Stimulated activated CD4-positive, alpha-beta T cell treated with anti-CD3 and anti-CD28 coated beads, Interleukin-1b, Interleukin-23, amount 100 ng/mL, for 48 hours (primary cell): ENCODE data around the gene DEPDC5.
"Not testable (repeated sequence)": the region's sequence is repeated elsewhere in the genome, so short reads cannot be mapped to it uniquely, and the experiment has no call there.

ENCODE experiments used
- DNase-seq: peaks from one replicate; pipeline ENCODE4 v3.0.0-alpha.2; 2020

The DEPDC5 gene

DNA sequence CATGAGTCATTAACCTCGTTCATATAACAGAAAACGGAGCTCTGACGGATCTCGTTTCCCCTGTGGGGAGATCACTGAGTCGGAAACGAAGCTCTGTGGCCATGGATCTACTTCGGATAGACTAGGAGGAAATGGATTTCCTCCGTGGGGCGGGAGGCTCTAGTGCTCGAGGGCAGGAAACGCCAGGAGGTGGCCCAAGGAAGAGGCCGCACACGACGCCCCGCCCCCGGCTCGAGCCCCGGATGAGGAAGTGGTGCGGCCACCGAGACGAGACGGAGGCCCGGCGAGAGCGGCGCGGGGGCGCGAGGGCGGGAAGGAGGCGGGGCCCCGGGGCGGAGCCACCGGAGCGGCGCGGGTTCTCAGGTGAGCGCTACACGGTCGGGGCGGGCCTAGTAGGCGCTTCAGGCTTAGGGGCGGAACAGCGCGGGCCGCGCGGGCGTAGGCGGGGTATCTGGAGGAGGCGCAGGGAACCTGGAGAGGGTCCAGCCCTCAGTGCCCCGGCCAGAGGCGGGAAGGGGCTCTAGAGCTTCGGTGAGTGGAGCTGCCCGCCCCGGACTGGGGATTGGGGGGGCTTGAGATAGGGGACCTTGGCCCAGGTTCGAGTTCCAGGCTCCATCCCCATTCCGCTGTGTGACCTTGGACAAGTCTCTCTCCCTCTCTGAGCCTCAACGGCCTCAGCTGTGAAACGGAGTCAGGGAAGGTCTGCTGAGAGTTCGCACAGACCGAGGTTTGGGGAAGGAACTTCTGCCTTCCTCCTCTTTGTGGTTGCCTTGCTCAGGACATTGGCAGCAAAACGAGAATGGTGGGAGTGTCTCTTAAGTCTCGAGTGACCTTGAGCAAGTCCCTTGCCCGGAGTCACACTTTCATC is at the start of gene DEPDC5:
TSS of gene DEPDC5 (plus strand) at position 386 of the 868 bp plus-strand sequence. CDS start 903 bp downstream, outside the sequence.
- peak; percentile 95 for DNase-seq

DNA sequence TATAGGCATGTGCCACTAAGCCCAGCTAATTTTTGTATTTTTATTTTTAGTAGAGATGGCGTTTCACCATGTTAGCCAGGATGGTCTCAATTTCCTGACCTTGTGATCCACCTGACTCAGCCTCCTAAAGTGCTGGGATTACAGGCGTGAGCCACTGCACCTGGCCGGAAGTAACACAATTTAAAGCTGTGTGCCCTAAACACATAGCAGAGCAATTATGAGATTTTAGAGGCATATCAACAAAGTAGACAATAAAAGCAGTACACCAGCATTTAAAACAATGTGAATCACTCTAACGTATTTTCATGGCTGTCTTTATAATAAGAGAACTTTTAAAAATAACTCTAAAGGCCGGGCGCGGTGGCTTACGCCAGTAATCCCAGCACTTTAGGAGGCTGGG is 46.3 kb upstream of the DEPDC5 start:
- no peak for DNase-seq

DNA sequence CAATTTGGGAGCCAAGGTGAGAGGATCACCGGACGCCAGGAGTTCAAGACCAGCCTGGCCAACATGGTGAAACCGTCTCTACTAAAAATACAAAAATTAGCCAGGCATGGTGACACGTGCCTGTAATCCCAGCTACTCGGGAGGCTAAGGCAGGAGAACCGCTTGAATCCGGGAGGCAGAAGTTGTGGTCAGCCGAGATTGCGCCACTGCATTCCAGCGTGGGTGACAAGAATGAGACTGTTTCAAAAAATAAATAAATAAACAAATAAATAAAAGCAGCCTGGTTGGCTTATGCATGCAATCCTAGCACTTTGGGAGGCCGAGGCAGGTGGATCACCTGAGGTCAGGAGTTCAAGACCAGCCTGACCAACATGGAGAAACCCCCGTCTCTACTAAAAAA is 42.6 kb upstream of the DEPDC5 start:
- DNase-seq, result not testable (repeated sequence)

DNA sequence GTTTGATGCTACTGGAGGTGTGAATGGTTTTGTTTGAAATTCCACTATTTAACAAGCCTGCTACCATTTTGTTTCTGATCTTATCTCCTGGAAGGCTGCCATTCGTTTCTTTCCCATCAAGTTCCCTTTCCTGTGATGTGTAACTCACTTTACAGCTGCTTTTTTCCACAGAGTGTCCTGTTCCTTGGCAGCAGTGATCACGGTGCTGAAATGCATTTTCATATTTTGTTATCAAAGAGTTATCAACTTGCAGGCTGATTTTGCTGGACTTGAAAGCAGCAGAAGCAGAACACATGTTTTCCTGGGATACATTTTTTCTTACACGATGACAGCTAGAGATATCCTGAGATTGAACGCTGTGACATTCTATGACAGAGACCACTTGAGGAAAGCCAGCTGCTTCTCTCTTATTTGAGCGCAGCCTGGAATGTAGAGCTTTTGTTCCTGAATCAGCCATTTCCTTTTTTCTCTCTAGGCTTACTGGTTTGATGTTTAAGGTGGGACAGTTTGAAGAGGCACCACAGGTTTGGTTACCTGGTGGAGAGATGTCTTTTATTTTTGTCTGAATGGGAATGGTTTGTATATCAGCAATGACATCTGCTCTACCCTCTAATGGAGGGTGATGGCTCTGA is 38.6 kb upstream of the DEPDC5 start:
- no peak for DNase-seq

DNA sequence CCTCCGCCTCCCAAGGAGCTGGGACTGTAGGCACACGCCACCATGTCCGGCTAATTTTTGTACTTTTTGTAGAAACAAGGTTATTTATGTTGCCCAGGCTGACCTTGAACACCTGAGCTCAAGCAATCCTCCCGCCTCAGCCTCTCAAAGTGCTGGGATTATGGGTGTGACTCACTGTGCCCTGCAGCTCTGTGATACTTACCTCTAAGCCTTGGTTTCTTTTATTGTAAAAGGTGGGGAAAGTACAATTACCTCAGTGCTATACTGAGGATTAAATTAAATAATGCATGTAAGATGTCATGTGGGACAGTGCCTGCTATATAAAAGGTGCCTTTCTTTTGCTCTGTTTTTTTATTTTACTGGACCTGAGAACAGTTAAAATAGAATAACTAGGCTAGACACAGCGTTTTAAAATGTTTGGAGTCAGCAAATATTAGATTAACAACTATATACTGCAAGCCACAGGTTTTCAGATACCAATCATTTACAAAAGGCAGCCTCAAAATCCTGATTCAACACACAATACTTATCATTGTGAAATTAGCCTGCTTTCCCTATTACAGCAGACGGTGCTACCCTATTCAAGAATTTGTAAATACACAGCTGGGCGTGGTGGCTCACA is 33.9 kb upstream of the DEPDC5 start:
- no peak for DNase-seq

DNA sequence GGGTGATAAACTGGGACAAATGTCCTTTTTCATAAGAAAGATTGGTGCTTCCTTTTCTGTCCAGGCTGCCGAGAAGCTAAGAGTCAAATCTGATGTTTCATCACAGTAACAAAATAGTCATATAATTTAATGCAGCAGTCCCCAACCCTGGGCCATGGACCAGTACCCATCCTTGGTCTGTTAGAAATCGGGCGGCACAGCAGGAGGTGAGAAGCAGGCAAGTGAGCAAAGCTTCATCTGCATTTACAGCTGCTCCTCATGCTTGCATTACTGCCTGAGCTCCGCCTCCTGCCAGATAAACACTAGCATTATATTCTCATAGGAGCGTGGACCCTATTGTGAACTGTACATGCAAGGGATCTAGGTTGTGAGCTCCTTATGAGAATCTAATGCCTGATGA is 30.1 kb upstream of the DEPDC5 start:
- DNase-seq, result no peak

DNA sequence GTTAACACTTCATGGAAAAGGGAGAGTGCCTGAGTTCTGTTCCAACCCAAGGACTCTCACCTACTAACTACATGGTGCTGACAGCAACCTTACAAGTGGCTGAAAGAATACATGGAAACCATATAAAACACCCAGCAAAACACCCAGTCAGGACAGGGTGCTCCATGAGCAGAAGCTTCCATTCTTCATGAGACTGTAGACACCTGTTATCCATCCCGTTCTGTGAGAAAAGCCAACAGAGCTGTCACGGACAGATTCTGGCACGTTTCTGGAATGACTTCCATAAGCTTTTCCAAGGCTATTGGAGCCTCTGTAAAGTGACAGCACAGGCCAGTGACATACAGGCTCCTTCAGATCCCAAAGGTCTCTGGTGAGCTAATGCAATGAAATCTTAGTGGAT is 27.1 kb upstream of the DEPDC5 start:
- no peak for DNase-seq

DNA sequence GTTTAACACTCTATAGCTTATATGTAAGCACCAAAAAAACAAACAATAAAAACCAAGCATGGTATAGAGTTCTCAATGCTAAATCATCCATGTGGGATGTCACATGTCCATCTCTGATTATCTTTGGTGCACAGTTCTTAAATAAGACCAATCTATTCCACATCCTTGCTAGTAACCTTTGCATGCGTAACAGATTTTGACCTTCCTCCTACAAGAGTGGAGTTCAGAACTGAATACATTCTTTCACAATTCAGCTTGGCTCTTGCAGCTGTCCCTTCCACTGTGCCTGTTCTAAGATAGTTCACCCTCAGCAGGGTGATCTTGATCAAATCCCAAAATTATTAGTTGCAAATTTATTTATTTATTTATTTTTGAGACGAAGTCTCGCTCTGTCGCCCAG is 25.0 kb upstream of the DEPDC5 start:
- DNase-seq, result no peak

DNA sequence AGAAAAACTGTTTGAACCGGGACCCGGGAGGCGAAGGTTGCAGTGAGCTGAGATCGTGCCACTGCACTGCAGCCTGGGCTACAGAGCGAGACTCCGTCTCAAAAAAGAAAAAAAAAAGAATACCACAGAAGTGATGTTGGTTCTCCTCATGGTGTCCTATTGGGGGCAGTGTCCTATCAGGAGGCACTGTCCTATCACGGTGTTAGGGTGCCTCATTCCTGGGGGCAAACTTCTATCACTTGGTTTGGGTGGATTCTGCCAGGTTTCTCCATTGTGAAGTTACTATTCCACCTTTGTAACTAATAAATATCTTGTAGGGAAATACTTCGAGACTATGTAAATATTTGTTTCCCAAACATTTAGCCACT is 23.5 kb upstream of the DEPDC5 start:
- DNase-seq, result no peak

DNA sequence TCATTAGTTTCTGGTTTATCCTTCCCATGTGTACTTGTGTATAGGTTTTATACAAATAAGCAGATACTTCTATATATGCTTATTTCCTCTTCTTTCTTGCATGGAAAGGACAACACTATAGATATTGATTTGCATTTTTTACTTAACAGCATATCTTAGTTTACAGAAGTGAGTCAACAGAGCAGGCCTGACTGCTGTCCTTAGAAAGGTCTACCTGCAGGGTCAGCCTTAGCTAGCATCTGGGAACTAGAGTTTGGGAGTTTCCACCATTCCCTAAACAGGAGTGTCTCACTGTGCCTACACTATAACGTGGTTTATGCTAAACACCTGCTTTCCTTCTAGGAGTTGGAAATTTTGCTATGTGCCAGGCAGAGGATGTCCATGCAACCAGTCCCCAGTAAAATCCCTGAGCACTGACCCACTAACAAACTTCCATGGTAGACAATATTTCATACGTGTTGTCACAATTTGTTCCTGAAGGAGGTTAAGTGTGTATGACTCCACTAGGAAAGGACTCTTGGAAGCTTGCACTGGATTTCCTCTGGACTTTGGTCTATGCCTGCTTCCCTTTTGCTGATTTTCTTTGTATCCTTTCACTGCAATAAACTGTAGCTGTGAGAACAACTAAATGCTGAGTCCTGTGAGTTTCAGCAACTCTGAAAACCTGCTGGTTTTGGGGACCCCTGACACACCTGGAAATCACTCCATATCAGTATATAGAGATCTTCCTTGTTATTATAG is 21.6 kb upstream of the DEPDC5 start:
- DNase-seq, result no peak

DNA sequence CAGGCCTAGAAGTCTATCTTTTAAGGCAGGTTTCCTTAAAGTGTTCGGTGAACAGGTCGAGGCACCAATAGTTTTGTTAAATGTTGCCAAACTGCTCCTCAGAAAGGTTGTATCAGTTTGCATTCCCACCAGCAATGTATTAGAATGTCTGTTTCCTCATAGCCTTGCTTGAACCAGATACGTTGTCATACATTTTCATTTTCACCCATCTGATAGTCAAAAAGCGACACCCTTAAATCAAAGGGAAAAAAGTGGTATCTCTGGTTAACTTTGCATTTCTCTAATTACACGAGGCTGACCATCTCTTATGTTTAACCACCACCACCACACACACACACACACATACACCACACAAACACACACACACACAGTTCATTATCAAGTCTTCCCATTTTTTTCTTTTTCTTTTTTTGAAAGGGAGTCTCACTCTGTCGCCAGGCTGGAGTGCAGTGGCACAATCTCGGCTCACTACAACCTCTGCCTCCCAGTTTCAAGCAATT is 20.2 kb upstream of the DEPDC5 start:
- no peak for DNase-seq

DNA sequence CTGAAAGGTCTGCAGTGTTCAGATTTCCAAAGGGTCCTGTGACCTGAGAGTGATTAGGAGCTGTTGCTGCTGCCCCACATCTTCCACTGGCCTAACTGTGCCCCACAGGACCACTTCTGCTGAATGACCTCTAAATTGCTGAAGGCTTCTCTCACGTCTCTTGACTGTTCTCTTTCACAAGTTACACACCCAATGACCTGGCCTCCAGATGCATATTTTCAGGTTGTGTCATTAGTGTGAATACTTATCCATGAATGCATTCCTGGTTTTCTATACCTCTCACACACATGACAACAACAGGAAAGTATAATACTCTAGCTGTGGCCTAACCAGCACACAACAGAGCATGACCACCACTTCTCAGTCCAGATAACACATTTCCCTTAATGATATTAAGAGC is 19.3 kb upstream of the DEPDC5 start:
- DNase-seq, result no peak

DNA sequence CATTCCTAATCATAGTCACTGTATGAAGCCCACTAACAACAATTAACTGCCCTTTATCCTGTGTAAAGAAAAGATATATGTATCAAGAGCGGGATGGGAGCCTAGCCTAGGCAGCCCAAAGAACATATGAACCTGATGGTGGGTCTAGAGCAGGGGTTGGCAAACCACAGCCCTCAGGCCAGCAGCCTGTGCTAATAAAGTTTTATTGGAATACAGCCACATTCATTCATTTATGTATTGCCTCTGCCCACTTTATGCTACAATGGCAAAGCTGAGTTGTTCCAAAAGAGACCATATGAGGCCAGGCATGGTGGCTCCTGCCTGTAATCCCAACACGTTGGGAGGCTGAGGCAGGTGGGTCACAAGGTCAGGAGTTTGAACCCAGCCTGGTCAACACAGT is 17.4 kb upstream of the DEPDC5 start:
- DNase-seq, result no peak

DNA sequence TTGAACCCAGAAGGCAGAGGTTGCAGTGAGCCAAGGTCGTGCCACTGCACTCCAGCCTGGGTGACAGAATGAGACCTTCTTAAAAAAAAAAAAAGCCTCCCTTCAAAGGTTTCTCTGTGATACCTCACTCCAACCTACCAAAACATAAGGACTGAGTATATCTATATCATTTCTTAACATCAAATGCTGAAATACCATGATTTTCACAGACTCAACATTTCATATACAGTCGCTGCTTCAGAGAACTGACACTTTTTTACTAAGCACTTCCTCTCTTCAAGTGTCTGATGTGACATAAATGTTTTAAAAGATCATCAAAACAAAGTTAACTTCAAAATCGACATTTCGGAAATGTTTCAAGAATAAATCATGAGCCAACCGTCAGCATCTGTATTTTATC is 15.9 kb upstream of the DEPDC5 start:
- no peak for DNase-seq

DNA sequence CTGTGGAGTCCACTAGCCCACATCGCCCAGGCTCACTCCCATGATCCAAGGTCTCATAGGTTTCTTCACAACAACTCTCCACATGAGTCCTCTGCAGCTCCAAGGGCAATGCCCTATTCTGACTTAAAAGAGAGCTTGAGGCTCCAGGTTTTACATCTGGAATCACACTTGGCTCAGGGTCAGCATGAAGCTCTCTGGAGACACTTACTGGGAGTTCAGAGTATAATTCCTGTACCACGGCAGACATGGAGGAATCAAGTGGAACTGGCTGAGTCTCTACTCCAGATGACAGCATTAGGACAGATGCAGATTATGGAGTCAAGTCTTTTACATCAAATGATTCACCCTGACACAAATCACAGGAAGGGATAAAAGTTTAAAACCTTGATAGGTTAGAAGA is 15.3 kb upstream of the DEPDC5 start:
- DNase-seq, result no peak

DNA sequence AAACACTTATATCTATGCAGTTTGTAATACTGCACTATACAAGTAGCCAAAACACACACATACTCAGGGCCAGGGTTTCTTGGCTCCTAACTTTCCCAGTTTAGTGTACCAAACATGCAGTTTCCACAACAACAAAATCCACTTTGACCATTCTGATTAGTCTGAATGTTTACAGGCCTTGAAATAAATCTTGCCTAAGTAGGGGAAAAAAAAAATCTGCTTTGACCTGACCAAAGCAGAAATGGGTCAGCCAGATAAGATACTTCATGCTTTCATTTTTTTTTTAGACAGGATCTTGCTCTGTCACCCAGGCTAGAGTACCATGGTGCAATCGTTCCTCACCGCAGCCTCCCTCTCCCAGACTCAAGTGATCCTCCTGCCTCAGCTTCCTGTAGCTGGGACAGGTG is 14.0 kb upstream of the DEPDC5 start:
- DNase-seq, result no peak

DNA sequence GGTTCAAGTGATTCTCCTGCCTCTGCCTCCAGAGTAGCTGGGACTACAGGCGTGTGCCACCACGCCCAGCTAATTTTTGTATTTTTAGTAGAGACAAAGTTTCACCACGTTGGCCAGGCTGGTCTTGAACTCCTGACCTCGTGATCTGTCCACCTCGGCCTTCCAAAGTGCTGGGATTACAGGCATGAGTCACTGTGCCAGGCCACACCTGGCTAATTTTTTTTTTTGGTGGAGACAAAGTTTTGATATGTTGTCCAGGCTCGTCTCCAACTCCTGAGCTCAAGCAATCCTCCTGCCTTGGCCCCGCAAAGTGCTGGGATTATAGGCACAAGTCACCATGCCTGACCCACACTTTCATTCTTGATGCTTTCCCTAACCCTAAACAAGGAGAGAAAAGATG is 13.5 kb upstream of the DEPDC5 start:
- not testable (repeated sequence) for DNase-seq

DNA sequence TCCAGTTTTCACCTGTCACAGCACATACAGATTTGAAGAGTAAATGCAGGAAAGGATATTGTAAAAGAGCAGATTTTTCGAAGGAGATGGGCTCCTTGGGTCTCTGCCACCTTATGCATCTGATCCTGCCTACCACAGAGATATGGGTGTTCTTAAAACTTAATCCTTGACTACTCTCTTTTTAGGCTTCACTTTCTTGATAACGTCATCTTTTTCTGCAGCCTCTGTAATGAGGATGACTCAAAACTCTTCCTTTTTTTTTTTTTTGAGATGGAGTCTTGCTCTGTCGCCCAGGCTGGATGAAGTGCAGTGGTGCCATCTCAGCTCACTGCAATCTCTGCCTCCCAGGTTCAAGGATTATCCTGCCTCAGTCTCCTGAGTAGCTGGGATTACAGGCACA is 11.7 kb upstream of the DEPDC5 start:
- DNase-seq, result no peak

DNA sequence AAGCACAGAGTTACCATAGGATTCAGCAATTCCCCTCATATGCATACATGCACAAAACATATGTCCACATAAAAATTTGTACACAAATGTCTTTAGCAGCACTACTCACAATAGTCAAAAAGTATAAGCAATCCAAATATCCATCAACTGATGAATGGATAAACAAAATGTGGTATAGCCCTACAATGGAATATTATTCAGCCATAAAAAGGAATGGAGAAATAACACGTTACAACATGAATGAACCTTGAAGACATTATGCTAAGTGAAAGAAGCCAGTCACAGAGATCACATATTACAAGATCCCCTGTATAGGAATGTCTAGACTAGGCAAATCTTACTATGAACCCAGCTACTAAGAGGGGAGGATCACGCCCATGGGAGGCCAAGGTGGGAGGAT is 11.1 kb upstream of the DEPDC5 start:
- DNase-seq, result no peak

DNA sequence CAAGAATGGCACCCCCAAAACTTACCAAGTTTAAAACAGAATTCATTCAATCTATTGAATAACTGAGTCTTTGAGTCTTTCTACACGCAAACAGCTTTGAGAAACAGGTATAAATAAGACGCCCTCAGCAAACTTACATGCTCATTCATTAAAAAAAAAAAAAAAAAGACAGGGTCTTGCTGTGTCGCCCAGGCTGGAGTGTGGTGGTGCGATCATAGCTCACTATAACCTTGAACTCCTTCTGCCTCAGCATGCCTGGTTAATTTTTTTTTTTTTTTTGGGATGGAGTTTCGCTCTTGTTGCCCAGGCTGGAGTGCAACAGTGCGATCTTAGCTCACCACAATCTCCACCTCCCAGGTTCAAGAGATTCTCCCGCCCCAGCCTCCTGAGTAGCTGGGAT is 9.9 kb upstream of the DEPDC5 start:
- DNase-seq, result no peak

DNA sequence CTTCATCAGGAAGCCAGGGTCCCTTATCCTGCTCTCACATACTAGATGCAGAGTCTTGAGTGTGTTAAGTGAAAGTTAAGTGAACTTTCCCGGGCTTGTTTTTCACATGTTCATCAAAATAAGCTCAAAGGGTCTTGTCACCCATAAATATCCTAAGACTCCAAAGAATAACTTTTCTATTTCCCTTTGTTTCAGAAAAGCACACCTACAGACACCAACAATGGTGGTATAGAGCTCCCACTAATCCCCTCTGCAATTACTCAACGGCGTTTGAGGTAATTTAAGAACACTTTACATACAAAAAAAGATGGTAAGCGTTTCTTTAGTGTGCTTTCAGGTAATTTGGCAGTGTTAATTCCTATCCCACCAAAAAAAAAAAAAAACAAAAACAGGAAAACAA is 6.4 kb upstream of the DEPDC5 start:
- no peak for DNase-seq

DNA sequence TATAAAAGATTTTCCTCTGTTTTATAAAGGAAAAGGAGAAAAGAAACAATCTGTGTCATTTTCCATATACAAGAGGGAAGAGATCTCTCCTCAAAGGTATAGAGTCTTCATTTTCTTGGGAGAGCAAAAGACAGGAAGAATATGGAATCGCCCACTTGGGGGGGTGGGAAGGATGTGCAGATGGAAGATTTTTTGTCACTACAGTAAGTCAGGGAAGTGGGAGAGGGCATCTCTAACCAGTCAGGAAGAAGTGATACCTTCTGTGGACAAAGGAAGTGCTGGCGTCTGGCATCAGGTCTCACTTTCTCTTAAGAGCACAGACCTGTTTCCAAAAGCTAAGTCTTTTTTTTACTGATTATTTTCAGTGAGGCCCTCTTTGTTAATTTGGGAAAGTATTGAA is 5.3 kb upstream of the DEPDC5 start:
- no peak for DNase-seq

DNA sequence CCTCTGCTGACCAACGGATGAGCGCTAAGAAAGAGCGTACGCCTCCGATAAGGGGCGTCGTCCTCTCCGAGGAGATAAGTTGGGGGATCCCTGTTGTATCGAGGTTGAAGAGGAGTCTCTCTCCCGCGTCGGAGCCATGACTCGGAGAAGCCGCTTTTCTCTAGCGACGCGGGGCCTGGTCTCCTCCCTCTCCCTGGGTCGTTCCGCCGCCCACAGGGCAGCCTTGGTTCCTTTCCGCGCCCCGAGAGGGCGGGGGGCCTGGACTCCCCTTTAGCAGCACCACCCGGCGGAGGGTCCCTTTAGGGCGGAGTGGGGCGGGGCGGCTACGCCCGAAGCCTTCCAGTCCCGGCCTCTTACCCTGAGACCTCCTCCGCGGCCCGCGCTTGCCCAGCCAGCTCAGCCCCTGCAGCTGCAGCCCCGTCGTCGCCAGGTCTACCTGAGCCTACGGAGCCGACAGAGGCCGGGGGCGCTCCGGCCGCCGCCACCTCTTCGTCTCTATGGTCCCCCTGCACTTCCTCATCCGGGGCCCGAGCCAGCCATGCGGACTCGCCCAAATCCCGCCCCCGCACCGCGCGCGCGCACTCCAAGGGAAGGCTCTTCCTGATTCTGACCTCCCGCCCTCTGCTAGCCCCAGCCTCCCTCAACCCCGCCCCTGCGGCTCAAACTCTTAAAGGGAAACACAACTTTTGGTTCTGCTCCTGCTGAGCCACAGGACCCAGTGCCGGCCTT is 4.0 kb upstream of the DEPDC5 start, which contains the start of gene PRR14L:
TSS of gene PRR14L (minus strand) at position 497 of the 729 bp plus-strand sequence. CDS start 11,272 bp downstream, outside the sequence.
- DNase-seq, result peak; percentile 98
